NCI-H460 (cell line): Measurements from ENCODE around the gene FCN3. TPM values are rescaled to one million over a fixed set of nuclear protein-coding genes. Genes with fewer than 3 reads are reported as not detected.

Source experiments
- DNase-seq: peaks from one replicate; pipeline ENCODE4 v3.0.0-alpha.2; 2016; ENCODE audit warnings: low read depth; ENCODE audit errors: extremely low read depth
- total RNA-seq: library from RNA; depleted of rRNA; stranded (reverse); fragments of >200 nt; shearing (Covaris generic); gene quantifications from 2 replicates; pipeline ENCODE4 v1.2.3, GENCODE V29; 2014

FCN3 gene
- total RNA-seq, 1 experiment from 2014 or later = not detected

GRCh38 chr1:27381969-27382762, 7.5 kb upstream of the FCN3 start:
- no peak for DNase-seq

GRCh38 chr1:27380766-27381733, 6.4 kb upstream of the FCN3 start:
- no peak for DNase-seq

- no peak for DNase-seq
Measured at GRCh38 chr1:27380224-27380623, 5.6 kb upstream of the FCN3 start.

- DNase-seq = no peak
Measured at GRCh38 chr1:27379564-27380122, 5.0 kb upstream of the FCN3 start.

- no peak for DNase-seq
Measured at GRCh38 chr1:27377760-27378495, 3.3 kb upstream of the FCN3 start.

- no peak for DNase-seq
Measured at GRCh38 chr1:27372808-27373690, 1.6 kb downstream of the FCN3 start.

- no peak for DNase-seq
Measured at GRCh38 chr1:27372022-27372807, 2.4 kb downstream of the FCN3 start.

- no peak for DNase-seq
Measured at GRCh38 chr1:27368869-27369582, 5.6 kb downstream of the FCN3 start.

- DNase-seq = no peak
Measured at GRCh38 chr1:27367160-27367650, 7.4 kb downstream of the FCN3 start.

GRCh38 chr1:27366411-27367159, 8.0 kb downstream of the FCN3 start, which contains the start of gene MAP3K6:
TSS of gene MAP3K6 (minus strand) at chr1:27366961. CDS start at chr1:27366597, 364 bp downstream.
- DNase-seq = peak; percentile 45

- DNase-seq = peak; percentile 59
Measured at GRCh38 chr1:27366113-27366410, 8.6 kb downstream of the FCN3 start.

GRCh38 chr1:27365372-27366112, 9.1 kb downstream of the FCN3 start:
- DNase-seq = peak; percentile 81

- DNase-seq = no peak
Measured at GRCh38 chr1:27364696-27365371, 9.8 kb downstream of the FCN3 start.

GRCh38 chr1:27363766-27364695, 10.6 kb downstream of the FCN3 start:
- DNase-seq = no peak

GRCh38 chr1:27361553-27361952, 13.1 kb downstream of the FCN3 start:
- no peak for DNase-seq
